HepG2 (cell line): ENCODE results near the gene AOX1. TPM values are rescaled to one million over a fixed set of nuclear protein-coding genes. Genes with fewer than 3 reads are reported as not detected.

Source experiments
- BHLHE40 ChIP-seq: IDR thresholded peaks from 2 replicates; pipeline ENCODE4 v1.6.1; 2011; ENCODE audit warnings: low read length, improper control_type of control experiment
- CHD4 ChIP-seq: fragments of 200-600 bp; sonication (generic); IDR thresholded peaks from 2 replicates; pipeline ENCODE4 v1.7.0; 2017; ENCODE audit warnings: mild to moderate bottlenecking, low read length, borderline replicate concordance
- HIC2 ChIP-seq: sonication (generic); formaldehyde crosslinking; IDR thresholded peaks from 2 replicates; pipeline ENCODE4 v1.9.0; 2022; ENCODE audit warnings: low read depth, missing genetic modification reagents
- IKZF1 ChIP-seq: fragments of 450-650 bp; IDR thresholded peaks from 2 replicates; pipeline ENCODE4 v1.7.1; 2016
- JUND ChIP-seq: sonication (generic); formaldehyde crosslinking; IDR thresholded peaks from 2 replicates; pipeline ENCODE4 v1.8.0; 2022; ENCODE audit warnings: mild to moderate bottlenecking, missing genetic modification reagents
- KLF6 ChIP-seq: IDR thresholded peaks from 2 replicates; pipeline ENCODE4 v1.8.0; 2016; ENCODE audit warnings: missing biosample characterization, missing genetic modification reagents
- KMT2A ChIP-seq: sonication (generic); formaldehyde crosslinking; IDR thresholded peaks from 2 replicates; pipeline ENCODE4 v1.4.0; 2020; ENCODE audit warnings: missing genetic modification reagents
- MEF2D ChIP-seq: sonication (generic); formaldehyde crosslinking; IDR thresholded peaks from 2 replicates; pipeline ENCODE4 v1.5.1; 2020; ENCODE audit warnings: mild to moderate bottlenecking, missing genetic modification reagents
- NFE2L2 ChIP-seq: fragments of 150-350 bp; IDR thresholded peaks from 2 replicates; pipeline ENCODE4 v1.6.1; 2014; ENCODE audit warnings: low read length
- NR1H2 ChIP-seq: sonication (generic); formaldehyde crosslinking; IDR thresholded peaks from 2 replicates; pipeline ENCODE4 v1.8.1; 2022; ENCODE audit warnings: low read depth, missing genetic modification reagents, borderline replicate concordance
- RARG ChIP-seq: sonication (generic); formaldehyde crosslinking; IDR thresholded peaks from 2 replicates; pipeline ENCODE4 v1.4.0; 2020; ENCODE audit warnings: low read depth, mild to moderate bottlenecking, missing genetic modification reagents
- SNAPC4 ChIP-seq: sonication (generic); formaldehyde crosslinking; IDR thresholded peaks from 2 replicates; pipeline ENCODE4 v1.4.0; 2020; ENCODE audit warnings: mild to moderate bottlenecking, missing genetic modification reagents
- TP53 ChIP-seq: sonication (generic); formaldehyde crosslinking; conservative IDR thresholded peaks from 2 replicates; pipeline ENCODE4 v1.4.0; 2020; ENCODE audit warnings: missing genetic modification reagents
- ZNF569 ChIP-seq: sonication (generic); formaldehyde crosslinking; IDR thresholded peaks from 2 replicates; pipeline ENCODE4 v1.5.0; 2020; ENCODE audit warnings: mild to moderate bottlenecking, missing genetic modification reagents, moderate library complexity, borderline replicate concordance
- ZNF800 ChIP-seq: sonication (generic); formaldehyde crosslinking; IDR thresholded peaks from 2 replicates; pipeline ENCODE4 v1.4.0; 2020; ENCODE audit warnings: missing genetic modification reagents
- polyA plus RNA-seq, 8 experiments: library from polyadenylated mRNA; depleted of rRNA in 3 of 8; stranded (reverse) in 7 of 8; unstranded in 1 of 8; fragments of >200 nt; fragmentation: Illumina TruSeq in 4 of 8; extraction: Trizol in 4 of 8; gene quantifications; 2 replicates each; pipeline versions ENCODE4 v1.2.1 to v1.2.3, GENCODE V29; 2011 to 2016; ENCODE audit warnings: low read depth in 4 of 8, missing spikeins in 1 of 8, mixed read lengths in 1 of 8; ENCODE audit not compliant: insufficient read depth in 1 of 8
- total RNA-seq, 5 experiments: library from RNA; depleted of rRNA; stranded (reverse); fragments of >200 nt; fragmentation: Illumina TruSeq; extraction: Trizol; gene quantifications; 2 replicates each; pipeline ENCODE4 v1.2.3, GENCODE V29; 2016; ENCODE audit warnings: low read depth in 1 of 5
- TF ChIP-seq, protein P1 (sequence below): sonication (generic); formaldehyde crosslinking; IDR thresholded peaks from 2 replicates; pipeline ENCODE4 v1.5.1; 2020; ENCODE audit warnings: mild to moderate bottlenecking, moderate library complexity, missing genetic modification reagents
- TF ChIP-seq, protein P2 (sequence below): sonication (generic); formaldehyde crosslinking; IDR thresholded peaks from 2 replicates; pipeline ENCODE4 v1.4.0; 2020; ENCODE audit warnings: mild to moderate bottlenecking, missing genetic modification reagents, borderline replicate concordance

Gene AOX1
- total and polyA plus RNA-seq, 2 of the 13 experiments (the other 11 are each of a cell fraction or from before 2014, with no cell fraction given) = 9.2 to 18.0 TPM

- TF ChIP-seq ZNF800 (CRISPR knock-in tag) = peak; percentile 86
- TF ChIP-seq, protein P1, sequence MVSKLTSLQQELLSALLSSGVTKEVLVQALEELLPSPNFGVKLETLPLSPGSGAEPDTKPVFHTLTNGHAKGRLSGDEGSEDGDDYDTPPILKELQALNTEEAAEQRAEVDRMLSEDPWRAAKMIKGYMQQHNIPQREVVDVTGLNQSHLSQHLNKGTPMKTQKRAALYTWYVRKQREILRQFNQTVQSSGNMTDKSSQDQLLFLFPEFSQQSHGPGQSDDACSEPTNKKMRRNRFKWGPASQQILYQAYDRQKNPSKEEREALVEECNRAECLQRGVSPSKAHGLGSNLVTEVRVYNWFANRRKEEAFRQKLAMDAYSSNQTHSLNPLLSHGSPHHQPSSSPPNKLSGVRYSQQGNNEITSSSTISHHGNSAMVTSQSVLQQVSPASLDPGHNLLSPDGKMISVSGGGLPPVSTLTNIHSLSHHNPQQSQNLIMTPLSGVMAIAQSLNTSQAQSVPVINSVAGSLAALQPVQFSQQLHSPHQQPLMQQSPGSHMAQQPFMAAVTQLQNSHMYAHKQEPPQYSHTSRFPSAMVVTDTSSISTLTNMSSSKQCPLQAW (CRISPR knock-in tag) = peak; percentile 69; the same call in 1 of the 2 replicates
- TF ChIP-seq TP53 (CRISPR knock-in tag) = 0 out of 2 replicates have a peak, but pooled peaks have one; percentile 37
- TF ChIP-seq, protein P2, sequence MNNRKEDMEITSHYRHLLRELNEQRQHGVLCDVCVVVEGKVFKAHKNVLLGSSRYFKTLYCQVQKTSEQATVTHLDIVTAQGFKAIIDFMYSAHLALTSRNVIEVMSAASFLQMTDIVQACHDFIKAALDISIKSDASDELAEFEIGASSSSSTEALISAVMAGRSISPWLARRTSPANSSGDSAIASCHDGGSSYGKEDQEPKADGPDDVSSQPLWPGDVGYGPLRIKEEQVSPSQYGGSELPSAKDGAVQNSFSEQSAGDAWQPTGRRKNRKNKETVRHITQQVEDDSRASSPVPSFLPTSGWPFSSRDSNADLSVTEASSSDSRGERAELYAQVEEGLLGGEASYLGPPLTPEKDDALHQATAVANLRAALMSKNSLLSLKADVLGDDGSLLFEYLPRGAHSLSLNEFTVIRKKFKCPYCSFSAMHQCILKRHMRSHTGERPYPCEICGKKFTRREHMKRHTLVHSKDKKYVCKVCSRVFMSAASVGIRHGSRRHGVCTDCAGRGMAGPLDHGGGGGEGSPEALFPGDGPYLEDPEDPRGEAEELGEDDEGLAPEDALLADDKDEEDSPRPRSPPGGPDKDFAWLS = no peak
- peak; percentile 29; the same call in 1 of the 2 replicates for TF ChIP-seq HIC2 (CRISPR knock-in tag)
- TF ChIP-seq KLF6 = peak; percentile 94
- no peak for TF ChIP-seq RARG (CRISPR knock-in tag)
- TF ChIP-seq ZNF569 (CRISPR knock-in tag) = no peak
- TF ChIP-seq CHD4 = no peak; the same call in 1 of the 2 replicates
- peak; percentile 43; the same call in 1 of the 2 replicates for TF ChIP-seq SNAPC4
- TF ChIP-seq JUND (CRISPR knock-in tag) = peak; percentile 70; the same call in 1 of the 2 replicates
- TF ChIP-seq NR1H2 (CRISPR knock-in tag) = no peak
- TF ChIP-seq IKZF1 = no peak
- TF ChIP-seq MEF2D (CRISPR knock-in tag) = peak; percentile 51; the same call in 1 of the 2 replicates
- TF ChIP-seq BHLHE40 = peak; percentile 66
- peak; percentile 63 for TF ChIP-seq KMT2A (CRISPR knock-in tag)
- no peak for TF ChIP-seq NFE2L2
Observed at GRCh38 chr2:200713003-200713703, 127.3 kb downstream of the AOX1 start (continued).
